ENCODE results near the gene SLC38A11.

DNA sequence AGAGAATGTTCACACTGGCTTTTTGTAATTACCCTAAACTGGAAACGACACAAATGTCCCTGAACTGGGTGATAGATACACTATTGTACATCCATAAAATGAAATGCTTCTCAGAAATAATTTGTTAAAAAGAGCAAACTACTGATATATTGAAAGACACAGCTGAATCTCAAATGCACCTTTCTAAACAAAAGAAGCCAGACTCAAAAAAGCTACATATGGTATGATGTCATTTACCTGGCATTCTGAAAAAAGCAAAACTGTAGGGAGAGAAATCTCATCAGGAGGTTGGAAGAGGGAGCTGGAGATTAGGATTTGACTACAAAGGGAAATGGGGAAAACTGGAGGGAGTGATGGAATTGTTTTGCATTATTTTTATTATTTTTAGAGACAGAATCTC lies 12.0 kb downstream of the SLC38A11 start:
- TF ChIP-seq CBX3 (IDR thresholded peaks at IDR 0.05; ENCODE audit: borderline replicate concordance, low read depth) (no peak), ZZZ3 (IDR thresholded peaks at IDR 0.05; ENCODE audit: control insufficient read depth, insufficient read length, low read depth) (no peak), HDAC2 (IDR thresholded peaks at IDR 0.05) (no peak), NFIC (IDR thresholded peaks at IDR 0.05; ENCODE audit: low read depth, low read length) (no peak)
- TF ChIP-seq, protein P1, sequence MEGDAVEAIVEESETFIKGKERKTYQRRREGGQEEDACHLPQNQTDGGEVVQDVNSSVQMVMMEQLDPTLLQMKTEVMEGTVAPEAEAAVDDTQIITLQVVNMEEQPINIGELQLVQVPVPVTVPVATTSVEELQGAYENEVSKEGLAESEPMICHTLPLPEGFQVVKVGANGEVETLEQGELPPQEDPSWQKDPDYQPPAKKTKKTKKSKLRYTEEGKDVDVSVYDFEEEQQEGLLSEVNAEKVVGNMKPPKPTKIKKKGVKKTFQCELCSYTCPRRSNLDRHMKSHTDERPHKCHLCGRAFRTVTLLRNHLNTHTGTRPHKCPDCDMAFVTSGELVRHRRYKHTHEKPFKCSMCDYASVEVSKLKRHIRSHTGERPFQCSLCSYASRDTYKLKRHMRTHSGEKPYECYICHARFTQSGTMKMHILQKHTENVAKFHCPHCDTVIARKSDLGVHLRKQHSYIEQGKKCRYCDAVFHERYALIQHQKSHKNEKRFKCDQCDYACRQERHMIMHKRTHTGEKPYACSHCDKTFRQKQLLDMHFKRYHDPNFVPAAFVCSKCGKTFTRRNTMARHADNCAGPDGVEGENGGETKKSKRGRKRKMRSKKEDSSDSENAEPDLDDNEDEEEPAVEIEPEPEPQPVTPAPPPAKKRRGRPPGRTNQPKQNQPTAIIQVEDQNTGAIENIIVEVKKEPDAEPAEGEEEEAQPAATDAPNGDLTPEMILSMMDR (IDR thresholded peaks at IDR 0.05 in 2 of 3, conservative IDR thresholded peaks at IDR 0.05 in 1 of 3; ENCODE audit: control insufficient read depth in 2 of 3, extremely low read depth in 1 of 3, insufficient read depth in 1 of 3, low read depth in 3 of 3, low read length in 3 of 3): no peak
- TF ChIP-seq, protein P2, sequence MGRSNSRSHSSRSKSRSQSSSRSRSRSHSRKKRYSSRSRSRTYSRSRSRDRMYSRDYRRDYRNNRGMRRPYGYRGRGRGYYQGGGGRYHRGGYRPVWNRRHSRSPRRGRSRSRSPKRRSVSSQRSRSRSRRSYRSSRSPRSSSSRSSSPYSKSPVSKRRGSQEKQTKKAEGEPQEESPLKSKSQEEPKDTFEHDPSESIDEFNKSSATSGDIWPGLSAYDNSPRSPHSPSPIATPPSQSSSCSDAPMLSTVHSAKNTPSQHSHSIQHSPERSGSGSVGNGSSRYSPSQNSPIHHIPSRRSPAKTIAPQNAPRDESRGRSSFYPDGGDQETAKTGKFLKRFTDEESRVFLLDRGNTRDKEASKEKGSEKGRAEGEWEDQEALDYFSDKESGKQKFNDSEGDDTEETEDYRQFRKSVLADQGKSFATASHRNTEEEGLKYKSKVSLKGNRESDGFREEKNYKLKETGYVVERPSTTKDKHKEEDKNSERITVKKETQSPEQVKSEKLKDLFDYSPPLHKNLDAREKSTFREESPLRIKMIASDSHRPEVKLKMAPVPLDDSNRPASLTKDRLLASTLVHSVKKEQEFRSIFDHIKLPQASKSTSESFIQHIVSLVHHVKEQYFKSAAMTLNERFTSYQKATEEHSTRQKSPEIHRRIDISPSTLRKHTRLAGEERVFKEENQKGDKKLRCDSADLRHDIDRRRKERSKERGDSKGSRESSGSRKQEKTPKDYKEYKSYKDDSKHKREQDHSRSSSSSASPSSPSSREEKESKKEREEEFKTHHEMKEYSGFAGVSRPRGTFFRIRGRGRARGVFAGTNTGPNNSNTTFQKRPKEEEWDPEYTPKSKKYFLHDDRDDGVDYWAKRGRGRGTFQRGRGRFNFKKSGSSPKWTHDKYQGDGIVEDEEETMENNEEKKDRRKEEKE (IDR thresholded peaks at IDR 0.05): no peak
